Activated gamma-delta T cell treated with Interleukin-2 at 50 U/mL for 16 hours (primary cell): ENCODE measurements around the gene FAM149B1.

Experiments used
- DNase-seq: peaks from one replicate; pipeline ENCODE4 v3.0.0-alpha.2; 2020

FAM149B1 gene

GRCh38 chr10:73182568-73182967 lies 14.6 kb downstream of the FAM149B1 start:
- no peak for DNase-seq

DNA sequence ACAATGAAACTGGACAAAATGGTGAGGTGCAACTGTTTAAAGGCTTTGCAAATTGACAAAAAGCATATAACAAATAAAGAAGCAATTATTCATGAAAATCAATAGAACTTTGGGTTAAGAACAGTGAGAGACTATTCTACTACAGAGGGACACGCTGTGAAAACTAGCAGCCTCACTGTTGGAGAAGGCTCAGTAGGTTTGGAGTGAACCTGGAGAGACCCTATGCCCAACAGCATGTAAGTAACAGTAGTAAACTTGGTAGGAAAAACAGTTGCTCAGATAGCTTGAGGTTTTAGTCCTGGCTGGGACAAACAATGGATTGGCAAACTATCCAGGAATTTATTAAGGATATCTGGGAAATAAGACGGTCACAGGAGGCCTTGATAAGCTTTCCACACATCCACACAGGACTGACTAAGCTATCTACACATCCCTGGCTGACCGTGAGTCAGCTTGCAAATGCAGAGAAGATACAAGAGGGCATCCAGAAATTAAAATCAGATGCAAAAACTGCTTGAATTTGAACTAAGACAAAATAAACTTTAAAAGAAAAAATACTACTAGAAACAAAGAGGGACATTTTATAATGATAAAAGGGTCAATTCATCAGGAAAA lies 15.9 kb downstream of the FAM149B1 start:
- no peak for DNase-seq

- no peak for DNase-seq
Measured at GRCh38 chr10:73186266-73186665, 18.3 kb downstream of the FAM149B1 start.

DNA sequence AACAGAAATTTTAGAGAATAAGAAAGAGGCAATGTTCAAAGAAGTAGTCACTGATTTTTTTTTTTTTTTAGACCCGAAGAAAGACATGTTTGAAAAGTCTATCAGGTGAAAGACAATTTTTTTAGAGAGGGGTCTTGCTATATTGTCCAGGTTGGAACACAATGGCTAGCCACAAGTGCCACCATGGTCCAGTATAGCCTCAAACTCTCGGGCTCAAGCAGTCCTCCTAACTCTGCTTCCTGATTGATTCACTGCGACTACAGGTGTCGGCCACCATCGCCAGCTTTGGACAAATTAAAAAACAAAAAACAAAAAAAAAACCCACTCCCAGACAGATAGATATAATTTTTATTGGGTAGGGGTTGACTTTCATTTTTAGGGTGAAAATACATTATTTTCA lies 22.3 kb downstream of the FAM149B1 start:
- DNase-seq, result no peak

DNA sequence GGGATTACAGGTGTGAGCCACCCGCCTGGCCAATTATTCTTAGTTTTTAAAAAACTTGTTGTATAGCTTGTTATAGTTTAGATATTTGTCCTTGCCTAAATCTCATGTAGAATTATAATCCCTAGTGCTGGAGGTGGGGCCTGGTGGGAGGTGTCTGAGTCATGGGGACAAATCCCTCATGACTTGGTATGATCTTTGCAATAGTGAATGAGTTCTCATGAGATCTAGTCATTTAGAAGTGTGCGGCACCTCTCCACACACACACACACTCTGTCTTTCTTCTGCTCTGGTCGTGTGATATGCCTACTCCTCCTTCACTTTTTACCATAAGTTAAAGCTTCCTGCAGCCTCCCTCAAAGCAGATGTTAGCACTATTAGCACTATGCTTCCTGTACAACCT lies 37.2 kb downstream of the FAM149B1 start:
- no peak for DNase-seq

- DNase-seq, result no peak
Measured at GRCh38 chr10:73205890-73206289, 38.0 kb downstream of the FAM149B1 start.

DNA sequence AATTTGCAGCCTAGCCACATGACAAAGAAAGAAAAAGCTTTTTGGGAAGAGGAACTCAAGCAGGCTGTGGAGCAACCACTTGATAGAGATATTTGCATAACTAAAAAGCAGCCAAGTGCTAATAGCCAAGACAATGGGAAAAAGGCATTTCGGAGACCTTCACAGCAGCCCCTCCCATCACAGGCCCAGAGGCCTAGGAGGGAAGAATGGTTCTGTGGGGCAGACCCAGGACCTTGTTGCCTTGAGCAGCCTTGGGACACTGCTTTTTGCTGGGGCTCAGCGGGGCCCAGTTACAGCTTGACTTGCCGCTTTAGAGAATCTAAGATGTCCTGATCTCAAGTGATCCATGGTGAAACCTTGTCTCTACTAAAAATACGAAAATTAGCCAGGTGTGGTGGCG lies 38.5 kb downstream of the FAM149B1 start:
- DNase-seq, result no peak

DNA sequence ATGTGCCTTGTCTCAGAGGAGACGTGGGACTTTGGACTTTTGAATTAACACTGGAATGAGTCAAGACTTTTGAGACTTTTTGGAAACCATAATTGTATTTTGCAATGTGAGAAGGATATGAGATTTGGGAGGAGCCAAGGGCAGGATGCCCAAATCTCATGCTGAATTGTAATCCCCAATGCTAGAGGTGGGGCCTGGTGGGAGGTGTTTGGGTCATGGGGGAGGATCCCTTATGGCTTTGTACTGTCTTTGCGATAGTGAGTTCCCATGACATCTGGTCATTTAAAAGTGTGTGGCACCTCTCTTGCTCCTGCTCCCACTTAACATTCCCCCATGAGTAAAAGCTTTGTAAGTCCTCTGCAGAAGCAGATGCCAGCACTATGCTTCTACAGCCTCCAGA lies 40.0 kb downstream of the FAM149B1 start:
- DNase-seq, result no peak

- DNase-seq, result no peak
Measured at GRCh38 chr10:73209705-73210104, 41.8 kb downstream of the FAM149B1 start.

DNA sequence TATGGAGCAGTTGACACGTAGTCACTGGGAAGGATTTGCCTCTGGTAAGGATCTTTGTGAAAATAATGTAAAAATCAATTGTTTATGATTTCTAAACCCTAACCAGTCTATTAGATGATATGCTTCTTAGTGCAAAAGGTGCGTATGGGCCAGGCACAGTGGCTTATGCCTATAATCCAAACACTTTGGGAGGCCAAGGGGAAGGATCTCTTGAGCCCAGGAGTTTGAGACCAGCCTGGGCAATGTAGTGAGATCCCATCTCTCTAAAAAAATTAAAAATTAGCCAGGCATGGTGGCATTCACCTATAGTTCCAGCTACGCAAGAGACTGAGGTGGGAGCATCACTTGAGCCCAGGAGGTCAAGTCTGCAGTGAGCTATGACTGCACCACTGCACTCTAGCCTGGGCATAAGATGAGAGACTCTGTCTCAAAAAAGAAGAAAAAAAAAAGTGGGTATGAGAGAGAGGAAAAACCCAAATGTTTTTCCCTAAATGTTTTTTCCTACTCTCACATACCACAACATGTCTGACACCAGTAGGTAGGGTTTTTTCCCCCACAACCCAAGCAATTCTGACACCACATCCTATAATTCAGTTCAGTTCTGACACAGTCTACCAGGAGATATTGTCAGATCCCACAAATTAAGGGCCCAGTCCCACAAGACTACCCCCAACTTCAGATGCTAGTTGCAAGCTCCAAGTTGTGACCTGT lies 42.6 kb downstream of the FAM149B1 start:
- no peak for DNase-seq

GRCh38 chr10:73211106-73211811 lies 43.3 kb downstream of the FAM149B1 start:
- DNase-seq, result no peak

GRCh38 chr10:73215749-73216148 lies 47.8 kb downstream of the FAM149B1 start:
- no peak for DNase-seq

DNA sequence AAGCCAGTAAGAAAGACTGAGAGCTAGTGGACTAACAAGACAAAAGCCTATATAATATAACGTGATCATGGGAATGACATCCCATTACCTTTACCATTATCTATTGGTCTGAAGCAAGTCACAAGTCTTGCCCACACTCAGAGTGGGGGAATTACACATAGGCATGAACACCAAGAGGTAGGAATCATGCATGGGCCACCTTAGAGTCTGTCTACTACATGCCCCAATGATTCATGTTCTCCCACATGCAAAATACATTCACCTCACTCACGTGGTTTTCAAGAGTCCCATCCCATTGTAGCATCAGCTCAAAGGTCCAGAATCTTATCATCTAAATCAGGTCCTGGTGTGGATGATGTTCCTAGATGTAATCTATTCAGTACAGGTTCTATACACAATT lies 49.7 kb downstream of the FAM149B1 start:
- no peak for DNase-seq

DNA sequence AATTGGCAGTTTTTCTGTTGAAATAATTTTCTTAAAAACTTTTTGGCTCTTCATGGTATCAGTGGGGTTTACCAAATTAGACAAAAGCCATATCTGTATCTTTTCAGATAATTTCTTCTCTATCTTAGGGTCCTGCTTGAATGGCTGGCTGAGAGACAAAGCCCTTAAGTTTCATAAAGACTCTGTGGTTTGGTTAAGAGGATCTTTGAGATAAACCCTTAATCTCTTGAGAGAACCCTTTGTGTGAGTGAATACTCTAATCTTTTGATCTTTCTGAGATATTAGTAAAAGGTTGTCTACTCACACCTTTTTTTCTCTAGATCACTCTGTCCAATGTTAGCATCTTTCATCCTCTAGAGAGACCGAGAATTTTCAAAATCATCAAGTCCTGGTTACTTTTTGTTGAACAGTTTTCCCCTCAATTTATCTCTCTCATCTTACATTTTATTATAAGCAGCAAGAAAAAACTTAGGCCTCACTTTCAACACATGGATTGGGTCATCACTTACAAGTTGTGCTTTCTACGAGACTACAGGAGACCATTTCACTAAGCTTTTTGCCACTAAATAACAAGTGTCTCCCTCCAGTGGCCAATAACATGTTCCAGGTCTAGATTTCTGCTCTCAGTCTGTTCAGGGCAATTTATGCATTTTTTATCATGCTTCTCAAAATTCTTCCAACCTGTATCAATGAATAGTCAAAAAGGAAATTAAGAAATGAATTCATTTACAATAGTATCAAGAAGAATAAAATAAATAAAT lies 50.7 kb downstream of the FAM149B1 start:
- no peak for DNase-seq

DNA sequence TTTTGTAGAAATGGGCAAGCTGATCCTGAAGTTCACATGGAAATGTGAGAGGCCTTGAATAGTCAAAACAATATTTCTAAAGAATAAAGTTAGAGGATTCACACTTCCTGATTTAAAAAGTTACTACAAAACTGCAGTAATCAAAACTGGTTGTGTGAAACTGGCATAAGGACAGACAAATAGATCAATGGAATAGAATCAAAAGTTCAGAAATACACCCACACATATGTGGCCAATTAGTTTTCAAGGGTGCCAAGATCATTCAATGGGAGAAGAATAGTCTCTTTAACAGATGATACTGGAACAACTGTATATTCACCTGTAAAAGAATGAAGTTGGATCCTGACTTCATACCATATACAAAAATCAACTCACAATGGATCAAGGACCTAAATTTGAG lies 51.5 kb downstream of the FAM149B1 start:
- no peak for DNase-seq

DNA sequence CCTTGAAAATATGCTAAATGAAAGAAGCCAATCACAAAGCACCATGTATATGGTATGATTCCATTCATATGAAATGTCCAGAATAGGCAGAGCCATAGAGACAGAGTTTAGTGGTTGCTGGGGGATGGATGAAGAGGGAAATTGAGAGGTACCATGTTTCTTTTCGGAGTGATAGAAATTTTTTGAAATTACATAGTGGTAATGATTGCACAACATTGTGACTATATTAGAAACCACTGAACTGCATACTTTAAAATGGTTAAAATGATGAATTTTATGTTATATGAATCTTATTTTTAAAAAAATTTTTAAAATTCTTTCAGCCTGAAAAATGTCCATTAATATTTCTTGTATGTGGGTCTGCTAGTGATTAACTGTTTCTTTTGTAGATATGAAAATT lies 53.1 kb downstream of the FAM149B1 start:
- no peak for DNase-seq

DNA sequence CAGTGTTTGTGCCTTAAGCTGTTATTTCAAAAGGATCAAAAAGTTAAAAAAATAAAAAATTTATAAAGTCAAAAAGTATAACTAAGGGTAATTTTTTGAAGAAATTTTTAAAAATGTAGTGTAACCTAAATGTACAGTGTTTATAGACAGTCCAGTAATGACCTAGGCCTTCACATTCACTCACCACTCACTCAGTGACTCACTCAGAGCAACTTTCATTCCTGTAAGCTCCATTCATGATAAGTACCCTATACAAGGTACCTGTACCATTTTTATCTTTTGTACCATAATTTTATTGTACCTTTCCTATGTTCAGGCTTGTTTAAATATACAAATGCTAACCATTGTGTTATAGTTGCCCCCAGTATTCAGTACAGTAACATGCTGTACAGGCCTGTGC lies 57.6 kb downstream of the FAM149B1 start:
- no peak for DNase-seq

DNA sequence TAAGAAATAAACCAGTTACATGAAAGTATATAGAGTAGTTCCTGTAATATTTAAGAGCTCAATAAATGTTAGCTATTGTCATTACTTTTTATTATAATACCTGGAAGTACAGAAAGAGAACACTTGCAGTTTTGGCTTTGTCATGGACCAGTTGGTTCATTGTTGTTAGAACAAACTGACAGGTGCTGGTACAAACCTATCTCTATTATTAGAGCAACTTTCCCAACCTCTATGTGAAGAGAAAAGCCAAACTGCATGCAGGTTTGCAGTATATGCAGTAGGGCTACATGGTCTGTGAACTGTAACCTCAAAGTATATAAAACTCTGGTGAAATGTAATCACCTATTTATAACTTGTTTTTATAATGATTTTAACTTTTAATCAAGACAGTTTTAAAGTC lies 58.7 kb downstream of the FAM149B1 start:
- DNase-seq, result no peak

DNA sequence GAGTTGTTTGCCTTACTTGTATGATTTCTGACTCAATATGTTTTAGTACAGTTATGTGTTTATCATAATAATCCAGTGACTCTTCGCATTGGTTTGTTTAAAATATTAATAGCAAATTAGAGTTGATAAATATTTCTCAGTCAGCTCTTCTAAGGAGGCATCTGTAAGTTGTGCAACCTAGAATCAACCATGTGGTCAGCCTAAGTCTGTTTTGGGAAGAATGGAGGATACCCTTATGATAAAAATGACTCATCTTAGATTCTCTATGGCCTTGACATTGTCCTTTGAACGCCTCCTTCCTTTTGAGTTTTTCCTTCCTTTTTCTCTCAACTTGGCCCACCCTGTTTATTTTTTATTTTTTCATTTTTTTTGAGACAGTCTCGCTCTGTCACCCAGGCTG lies 60.3 kb downstream of the FAM149B1 start:
- no peak for DNase-seq

- no peak for DNase-seq
Measured at GRCh38 chr10:73229567-73229966, 61.6 kb downstream of the FAM149B1 start.

- no peak for DNase-seq
Measured at GRCh38 chr10:73232887-73233286, 65.0 kb downstream of the FAM149B1 start.

DNA sequence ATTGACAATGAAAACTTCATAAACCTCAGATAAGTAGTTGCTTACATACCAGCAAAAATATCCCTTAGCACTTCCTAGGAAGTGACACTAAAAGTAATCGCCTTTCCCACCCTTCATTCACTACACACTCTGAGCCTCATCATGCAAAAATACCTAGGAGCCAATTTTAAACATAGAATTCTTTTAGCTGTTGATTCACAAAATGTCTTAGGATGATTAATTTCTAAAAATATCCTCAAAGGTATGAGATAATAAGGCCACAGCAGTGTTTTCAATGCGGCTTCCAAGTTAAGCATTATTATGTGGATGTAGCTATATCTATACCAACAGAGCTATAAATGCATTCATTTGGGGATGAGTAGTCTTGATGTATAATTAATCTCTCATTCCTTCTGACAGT lies 66.0 kb downstream of the FAM149B1 start:
- no peak for DNase-seq

DNA sequence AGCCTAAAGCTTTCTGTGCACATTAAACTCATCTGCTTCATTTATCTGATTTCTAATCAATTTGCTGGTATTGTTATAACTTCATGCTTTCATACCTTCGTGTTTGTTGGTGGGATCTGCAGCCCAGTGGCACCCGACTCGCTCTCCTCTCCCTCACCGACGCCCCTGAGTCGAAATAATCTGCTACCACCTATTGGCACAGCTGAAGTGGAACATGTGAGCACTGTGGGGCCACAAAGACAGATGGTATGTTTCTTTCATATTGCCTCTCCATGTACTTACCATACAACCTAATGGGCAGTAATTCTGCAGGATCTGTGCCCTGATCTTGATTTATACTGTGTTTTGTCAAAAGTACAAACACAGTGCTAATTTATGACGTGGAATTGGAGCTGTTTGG lies 66.8 kb downstream of the FAM149B1 start:
- DNase-seq, result no peak
